Common myeloid progenitor, CD34-positive (primary cell): Measurements from ENCODE around the gene CEP162.
"Not testable (repeated sequence)": the region's sequence is repeated elsewhere in the genome, so short reads cannot be mapped to it uniquely, and the experiment has no call there.

ENCODE experiments used
- CTCF ChIA-PET: fragments of 350-600 bp; sonication (Branson Sonifier 250); formaldehyde crosslinking; loops from one replicate; lab custom pipeline; 2021; ENCODE audit warnings: antibody characterized with exemption; lab: Charles Lee
- POLR2A ChIA-PET: fragments of 350-600 bp; sonication (Branson Sonifier 250); formaldehyde crosslinking; loops from one replicate; lab custom pipeline; 2021; ENCODE audit warnings: antibody characterized with exemption; lab: Charles Lee
- DNase-seq, 3 donors: peaks; one replicate each; pipeline versions ENCODE4 v3.0.0 to v3.0.0-alpha.2; 2013
- H3K27ac ChIP-seq, 2 experiments: 1 replicate in 1 of 2; 2 replicates in 1 of 2; pipeline ENCODE4 v1.7.0; 2013; ENCODE audit warnings: inconsistent platforms in 2 of 2, low read length in 2 of 2, mild to moderate bottlenecking in 2 of 2, low read depth in 1 of 2, moderate library complexity in 1 of 2; ENCODE audit not compliant: severe bottlenecking in 2 of 2, insufficient read depth in 1 of 2, poor library complexity in 1 of 2
- H3K27me3 ChIP-seq, 5 experiments: replicated peaks in 2 of 5; 1 replicate in 3 of 5; 2 replicates in 2 of 5; pipeline versions ENCODE4 v1.6.1 to v1.7.0; 2013; ENCODE audit warnings: low read length in 4 of 5, mild to moderate bottlenecking in 2 of 5, moderate library complexity in 2 of 5, inconsistent platforms in 1 of 5; ENCODE audit not compliant: insufficient read depth in 5 of 5, control insufficient read depth in 4 of 5
- H3K36me3 ChIP-seq, 4 experiments: 1 replicate in 2 of 4; 2 replicates in 2 of 4; pipeline versions ENCODE4 v1.6.1 to v1.7.0; 2013; ENCODE audit warnings: low read length in 3 of 4, control low read depth in 1 of 4, mild to moderate bottlenecking in 1 of 4; ENCODE audit not compliant: control insufficient read depth in 4 of 4, insufficient read depth in 4 of 4
- H3K4me1 ChIP-seq, 4 experiments: 1 replicate in 3 of 4; 2 replicates in 1 of 4; pipeline versions ENCODE4 v1.6.1 to v1.7.1; 2013; ENCODE audit warnings: low read length in 3 of 4, mild to moderate bottlenecking in 3 of 4, control low read depth in 1 of 4, inconsistent platforms in 1 of 4, moderate library complexity in 1 of 4; ENCODE audit not compliant: control insufficient read depth in 4 of 4, insufficient read depth in 4 of 4; ENCODE audit errors: control extremely low read depth in 1 of 4
- H3K4me3 ChIP-seq, 7 experiments: 1 replicate in 4 of 7; 2 replicates in 3 of 7; pipeline versions ENCODE4 v1.5.1 to v1.7.0; 2013; ENCODE audit warnings: mild to moderate bottlenecking in 7 of 7, low read length in 6 of 7, moderate library complexity in 6 of 7, inconsistent platforms in 2 of 7, low read depth in 2 of 7, control low read depth in 1 of 7; ENCODE audit not compliant: insufficient read depth in 4 of 7, control insufficient read depth in 1 of 7; ENCODE audit errors: extremely low read depth in 1 of 7
- H3K9me3 ChIP-seq, 5 experiments: 1 replicate in 4 of 5; 2 replicates in 1 of 5; pipeline versions ENCODE4 v1.6.1 to v1.7.1; 2013; ENCODE audit warnings: low read length in 4 of 5, mild to moderate bottlenecking in 2 of 5, inconsistent platforms in 1 of 5, low read depth in 1 of 5, moderate library complexity in 1 of 5; ENCODE audit not compliant: control insufficient read depth in 4 of 5, insufficient read depth in 2 of 5; ENCODE audit errors: control extremely low read depth in 1 of 5
- WGBS: methylation state at CpG from one replicate; pipeline ENCODE4 v1.1.5; 2013; ENCODE audit not compliant: insufficient coverage; 5-methylcytosine and 5-hydroxymethylcytosine counted together

Gene CEP162

GRCh38 chr6:84227044-84227433 is 404 bp downstream of the CEP162 start:
- 10% methylated on average over 10 of the region's 14 CpGs for WGBS
- ChIA-PET POLR2A (no interaction called here), CTCF (interaction anchor here (0.9 to 2.0 kb wide), 10 partner anchors 12 to 715 kb away, joined by 3 to 8 read pairs (median 4); partner anchors contain the start of genes CYB5R4 and PRSS35)
- Histone ChIP-seq H3K36me3 (no peaks in the 10 kb centered on the region), H3K4me3 (peak overlapping the region; percentile 93 to 100 (median 96)), H3K27ac (peak overlapping the region; percentile 30 to 74), H3K9me3 (no peaks in the 10 kb centered on the region), H3K4me1 (peaks cover 6 to 10% (median 8%) of the 10 kb centered on the region in 4 experiments), H3K27me3 (peaks cover 0 to 12% (median 2%) of the 10 kb centered on the region in 5 experiments)
- peak in 2 of 3 donors; percentile 2 to 30 for DNase-seq

GRCh38 chr6:84224251-84224650 is 3.2 kb downstream of the CEP162 start:
- ChIA-PET CTCF (interaction anchor here (1.0 kb wide), 1 partner anchor 8 kb away, joined by 3 read pairs; no protein-coding TSS in a partner anchor), POLR2A (interaction anchor here (0.6 kb wide), 1 partner anchor 348 kb away, joined by 3 read pairs; no protein-coding TSS in a partner anchor)
- H3K27ac ChIP-seq = no peak overlapping the region
- H3K9me3 ChIP-seq = no peaks in the 10 kb centered on the region
- H3K36me3 ChIP-seq = peaks cover 0 to 4% (median under 1%) of the 10 kb centered on the region in 4 experiments
- H3K27me3 ChIP-seq = peaks cover 0 to 2% (median 0%) of the 10 kb centered on the region in 5 experiments
- DNase-seq = no peak
- H3K4me1 ChIP-seq = peaks cover 6 to 10% (median 8%) of the 10 kb centered on the region in 4 experiments
- no peak overlapping the region for H3K4me3 ChIP-seq

- H3K36me3 ChIP-seq, H3K9me3 ChIP-seq, H3K4me3 ChIP-seq, H3K27me3 ChIP-seq, H3K27ac ChIP-seq, DNase-seq, CTCF ChIA-PET: not testable (repeated sequence)
- H3K4me1 ChIP-seq = peaks cover 6 to 10% (median 8%) of the 10 kb centered on the region in 4 experiments
- POLR2A ChIA-PET = interaction anchor here (0.6 kb wide), 1 partner anchor 348 kb away, joined by 3 read pairs; no protein-coding TSS in a partner anchor
- WGBS = 97% methylated on average over 5 of the region's 5 CpGs
These were observed 3.8 kb downstream of the CEP162 start for GRCh38 chr6:84223608-84224007.

GRCh38 chr6:84222426-84222825 is 5.0 kb downstream of the CEP162 start:
- Histone ChIP-seq H3K9me3 (no peaks in the 10 kb centered on the region), H3K4me1 (peaks cover 6 to 10% (median 8%) of the 10 kb centered on the region in 4 experiments), H3K4me3 (no peak overlapping the region), H3K27ac (no peak overlapping the region), H3K27me3 (no peaks in the 10 kb centered on the region), H3K36me3 (peaks cover 0 to 4% (median 2%) of the 10 kb centered on the region in 4 experiments)
- no CpG with 5 or more reads among the region's 4 CpGs for WGBS
- ChIA-PET CTCF (interaction anchor here (1.1 to 1.2 kb wide), 2 partner anchors 26 to 970 kb away, joined by 3 read pairs; no protein-coding TSS in a partner anchor), POLR2A (no interaction called here)
- DNase-seq = no peak

- no peaks in the 10 kb centered on the region for H3K27me3 ChIP-seq
- WGBS = 75% methylated on average over 2 of the region's 3 CpGs
- CTCF ChIA-PET = interaction anchor here (0.7 to 2.5 kb wide), 7 partner anchors 10 to 606 kb away, joined by 3 to 17 read pairs (median 7); no protein-coding TSS in a partner anchor
- no peaks in the 10 kb centered on the region for H3K9me3 ChIP-seq
- peak; percentile 28 to 52 (median 45) for DNase-seq
- H3K4me3 ChIP-seq = no peak overlapping the region
- no peaks in the 10 kb centered on the region for H3K4me1 ChIP-seq
- no peak overlapping the region for H3K27ac ChIP-seq
- peaks cover 0 to 4% (median 2%) of the 10 kb centered on the region in 4 experiments for H3K36me3 ChIP-seq
- POLR2A ChIA-PET = no interaction called here
These were observed 6.5 kb downstream of the CEP162 start for GRCh38 chr6:84220809-84221409.

- H3K27me3 ChIP-seq = no peaks in the 10 kb centered on the region
- no peaks in the 10 kb centered on the region for H3K4me1 ChIP-seq
- H3K27ac ChIP-seq = no peak overlapping the region
- peaks cover 0 to 10% (median 3%) of the 10 kb centered on the region in 4 experiments for H3K36me3 ChIP-seq
- no peaks in the 10 kb centered on the region for H3K9me3 ChIP-seq
- no peak overlapping the region for H3K4me3 ChIP-seq
- CTCF ChIA-PET = interaction anchor here (1.4 kb wide), 1 partner anchor 14 kb away, joined by 4 read pairs; no protein-coding TSS in a partner anchor
- WGBS = no CpG with 5 or more reads among the region's 3 CpGs
- POLR2A ChIA-PET = no interaction called here
- DNase-seq = no peak
These were observed 9.4 kb downstream of the CEP162 start for GRCh38 chr6:84218091-84218490.

GRCh38 chr6:84213217-84213616 is 14.2 kb downstream of the CEP162 start:
- Histone ChIP-seq H3K9me3 (no peaks in the 10 kb centered on the region), H3K4me1 (no peaks in the 10 kb centered on the region), H3K27ac (no peak overlapping the region), H3K27me3 (no peaks in the 10 kb centered on the region), H3K36me3 (peaks cover 0 to 18% (median 6%) of the 10 kb centered on the region in 4 experiments), H3K4me3 (no peak overlapping the region)
- no CpG with 5 or more reads among the region's 1 CpG for WGBS
- DNase-seq = no peak
- POLR2A ChIA-PET = no interaction called here
- CTCF ChIA-PET = interaction anchor here (1.1 kb wide), 1 partner anchor 13 kb away, joined by 3 read pairs; no protein-coding TSS in a partner anchor
